GM12878 (cell line): ENCODE measurements around the gene CHRM4. TPM values are rescaled to one million over a fixed set of nuclear protein-coding genes. Genes with fewer than 3 reads are reported as not detected.

Source experiments
- ATAC-seq: fragments of 200-7000 bp; cut with Tn5 transposase; 3 replicates; pipeline ENCODE4 v1.9.1; 2020; ENCODE audit warnings: mild to moderate bottlenecking, moderate library complexity
- BruUV-seq: library from RNA; stranded (reverse); fragments of 400-500 nt; replicated peaks from 2 replicates; lab custom pipeline; 2021; lab: Mats Ljungman, UMichigan
- CTCF ChIA-PET: fragments of 300-600 bp; sonication (Branson Sonifier 250); formaldehyde crosslinking; extraction: SDS; loops from one replicate; lab custom pipeline; 2021; ENCODE audit warnings: inconsistent platforms; lab: Yijun Ruan, JAX
- POLR2A ChIA-PET: fragments of 350-600 bp; formaldehyde crosslinking; extraction: SDS; loops from one replicate; lab custom pipeline; 2021; ENCODE audit warnings: inconsistent platforms; lab: Charles Lee
- RAD21 ChIA-PET: fragments of 300-600 bp; sonication (Branson Sonifier 250); formaldehyde crosslinking; loops from one replicate; lab custom pipeline; 2023; ENCODE audit warnings: antibody characterized with exemption; ENCODE audit not compliant: unreplicated experiment; lab: Charles Lee
- SMC1A ChIA-PET: fragments of 300-600 bp; sonication (Branson Sonifier 250); formaldehyde crosslinking; loops from one replicate; lab custom pipeline; 2023; ENCODE audit not compliant: unreplicated experiment, uncharacterized antibody; lab: Charles Lee
- DNase-seq: peaks from one replicate; pipeline ENCODE4 v3.0.0-alpha.2; 2011; ENCODE audit warnings: low read depth, low spot score
- FAIRE-seq: peaks from 3 replicates; lab custom pipeline; 2011; peaks lifted over from hg19 to GRCh38; lab: Jason Lieb, UNC
- H2AFZ ChIP-seq: 2 replicates; pipeline ENCODE4 v1.6.0; 2011; ENCODE audit warnings: low read depth, low read length, control low read depth; ENCODE audit not compliant: control insufficient read depth
- H3K27ac ChIP-seq: 2 replicates; pipeline ENCODE4 v1.5.1; 2011; ENCODE audit warnings: control low read depth; ENCODE audit not compliant: control insufficient read depth, insufficient read depth
- H3K27me3 ChIP-seq, 2 experiments: replicated peaks in 1 of 2; 2 replicates each; pipeline versions ENCODE4 v1.6.0 to v1.6.1; 2011; ENCODE audit warnings: low read length in 1 of 2; ENCODE audit not compliant: control insufficient read depth in 2 of 2, insufficient read depth in 2 of 2
- H3K36me3 ChIP-seq, 2 experiments: 2 replicates each; pipeline ENCODE4 v1.5.1; 2011; ENCODE audit warnings: low read length in 1 of 2; ENCODE audit not compliant: control insufficient read depth in 2 of 2, insufficient read depth in 2 of 2
- H3K4me1 ChIP-seq: 2 replicates; pipeline ENCODE4 v1.6.1; 2011; ENCODE audit warnings: mild to moderate bottlenecking, low read length, moderate library complexity, mixed read lengths; ENCODE audit not compliant: control insufficient read depth, insufficient read depth
- H3K4me2 ChIP-seq: 2 replicates; pipeline ENCODE4 v1.6.0; 2011; ENCODE audit warnings: control low read depth; ENCODE audit not compliant: control insufficient read depth, insufficient read depth
- H3K4me3 ChIP-seq: fragments of 200-600 bp; sonication (generic); 2 replicates; pipeline ENCODE4 v1.5.1; 2016
- H3K79me2 ChIP-seq: 2 replicates; pipeline ENCODE4 v1.6.0; 2011; ENCODE audit warnings: low read length; ENCODE audit not compliant: control insufficient read depth, insufficient read depth
- H3K9ac ChIP-seq: 2 replicates; pipeline ENCODE4 v1.8.0; 2011; ENCODE audit warnings: low read length, control low read depth, mixed read lengths; ENCODE audit not compliant: control insufficient read depth, insufficient read depth
- H3K9me3 ChIP-seq: replicated peaks from 3 replicates; pipeline ENCODE4 v1.5.1; 2011; ENCODE audit warnings: mild to moderate bottlenecking, low read length; ENCODE audit not compliant: control insufficient read depth, insufficient read depth
- H4K20me1 ChIP-seq: 2 replicates; pipeline ENCODE4 v1.6.0; 2011; ENCODE audit not compliant: control insufficient read depth, insufficient read depth
- BHLHE40 ChIP-seq, 2 experiments: fragments of 450-650 bp in 1 of 2; IDR thresholded peaks; 2 replicates each; pipeline ENCODE4 v1.6.1; 2011 to 2017; ENCODE audit warnings: low read depth in 2 of 2, borderline replicate concordance in 1 of 2, improper control_type of control experiment in 1 of 2, low read length in 1 of 2, mild to moderate bottlenecking in 1 of 2
- BMI1 ChIP-seq: fragments of 450-650 bp; IDR thresholded peaks from 2 replicates; pipeline ENCODE4 v1.6.1; 2016; ENCODE audit warnings: mild to moderate bottlenecking, moderate library complexity, borderline replicate concordance
- CBFB ChIP-seq: IDR thresholded peaks from 2 replicates; pipeline ENCODE4 v1.6.1; 2016; ENCODE audit warnings: antibody characterized with exemption, low read depth
- GATAD2B ChIP-seq: fragments of 450-650 bp; conservative IDR thresholded peaks from 2 replicates; pipeline ENCODE4 v1.6.1; 2017; ENCODE audit warnings: low read depth, mild to moderate bottlenecking, moderate library complexity
- IKZF1 ChIP-seq: fragments of 450-650 bp; conservative IDR thresholded peaks from 2 replicates; pipeline ENCODE4 v1.6.1; 2017; ENCODE audit warnings: antibody characterized with exemption, mild to moderate bottlenecking
- KLF5 ChIP-seq: fragments of 450-650 bp; IDR thresholded peaks from 2 replicates; pipeline ENCODE4 v1.6.1; 2014; ENCODE audit warnings: mild to moderate bottlenecking; ENCODE audit not compliant: partially characterized antibody
- NR2F1 ChIP-seq: fragments of 450-650 bp; conservative IDR thresholded peaks from 2 replicates; pipeline ENCODE4 v1.6.1; 2017; ENCODE audit warnings: mild to moderate bottlenecking
- PAX5 ChIP-seq: IDR thresholded peaks from 2 replicates; pipeline ENCODE4 v1.6.1; 2011; ENCODE audit warnings: low read depth, low read length, borderline replicate concordance
- RFX5 ChIP-seq: IDR thresholded peaks from 2 replicates; pipeline ENCODE4 v1.6.1; 2011; ENCODE audit warnings: low read depth, low read length, improper control_type of control experiment
- SIX5 ChIP-seq: IDR thresholded peaks from 2 replicates; pipeline ENCODE4 v1.6.1; 2011; ENCODE audit warnings: mild to moderate bottlenecking, low read depth, low read length, moderate library complexity; ENCODE audit not compliant: severe bottlenecking
- SMC3 ChIP-seq: IDR thresholded peaks from 2 replicates; pipeline ENCODE4 v1.6.1; 2011; ENCODE audit warnings: low read length, improper control_type of control experiment, borderline replicate concordance
- TARDBP ChIP-seq: IDR thresholded peaks from 2 replicates; pipeline ENCODE4 v1.6.1; 2016; ENCODE audit warnings: borderline replicate concordance
- TCF7 ChIP-seq: IDR thresholded peaks from 2 replicates; pipeline ENCODE4 v1.6.1; 2014; ENCODE audit warnings: antibody characterized with exemption, borderline replicate concordance
- WGBS: methylation state at CpG from one replicate; pipeline ENCODE4 v1.1.6; 2016; ENCODE audit warnings: low lambda C conversion rate; ENCODE audit not compliant: insufficient replicate concordance, insufficient coverage; ENCODE audit errors: missing lambda C conversion rate; 5-methylcytosine and 5-hydroxymethylcytosine counted together
- in situ Hi-C: fragments of 300-500 bp; cut with MboI; formaldehyde crosslinking; loops from 9 replicates; pipeline ENCODE4 v1.14.3; 2018; ENCODE audit warnings: mixed read lengths
- intact Hi-C: fragments of 100-400 bp; cut with micrococcal nuclease; formaldehyde crosslinking; loops from one replicate; pipeline ENCODE4 v1.14.2; 2022; ENCODE audit not compliant: unreplicated experiment
- polyA plus RNA-seq, 11 experiments: library from polyadenylated mRNA; depleted of rRNA in 4 of 11; unstranded in 6 of 11; stranded (reverse) in 5 of 11; fragments of >200 nt; fragmentation: Nextera tagmentation in 4 of 11; fragmentation: Illumina TruSeq in 1 of 11; extraction: Ambion mirVana in 4 of 11; extraction: Trizol in 1 of 11; gene quantifications; 1 replicate in 1 of 11; 2 replicates in 10 of 11; pipeline versions ENCODE4 v1.2.1 to v1.2.3, GENCODE V29; 2011 to 2016; ENCODE audit warnings: inconsistent platforms in 2 of 11, missing spikeins in 2 of 11, low read depth in 1 of 11
- total RNA-seq, 4 experiments: library from RNA; depleted of rRNA in 3 of 4; stranded (reverse); fragments of >200 nt in 3 of 4; fragmentation: Illumina TruSeq in 1 of 4; extraction: Trizol in 1 of 4; gene quantifications; 2 replicates each; pipeline versions ENCODE4 v1.2.1 to v1.2.3, GENCODE V29; 2013 to 2021
- TF ChIP-seq, protein P1 (sequence below): fragments of 450-650 bp; IDR thresholded peaks from 2 replicates; pipeline ENCODE4 v1.6.1; 2018; ENCODE audit warnings: mild to moderate bottlenecking, low read depth, moderate library complexity; ENCODE audit not compliant: partially characterized antibody
- TF ChIP-seq, protein P2 (sequence below): fragments of 450-650 bp; IDR thresholded peaks from 2 replicates; pipeline ENCODE4 v1.6.1; 2016; ENCODE audit warnings: mild to moderate bottlenecking

Gene CHRM4
- total and polyA plus RNA-seq, 10 of the 15 experiments (the other 5 are each of a cell fraction or from before 2014, with no cell fraction given): 0.12 to 0.23 (median 0.13) TPM; not detected in 7

GRCh38 chr11:46418751-46419150 lies 27.2 kb upstream of the CHRM4 start:
- Histone ChIP-seq H3K4me2 (no peak overlapping the region), H3K79me2 (no peaks in the 10 kb centered on the region), H3K27ac (no peak overlapping the region), H3K4me3 (no peak overlapping the region), H3K9me3 (no peaks in the 10 kb centered on the region), H3K4me1 (no peaks in the 10 kb centered on the region), H4K20me1 (no peaks in the 10 kb centered on the region), H2AFZ (no peak overlapping the region), H3K27me3 (no peaks in the 10 kb centered on the region), H3K36me3 (peaks cover 13 to 20% of the 10 kb centered on the region in 2 experiments), H3K9ac (no peak overlapping the region)
- ChIA-PET CTCF (interaction anchor here (0.6 to 1.8 kb wide), 4 partner anchors 13 to 132 kb away, joined by 3 to 5 read pairs (median 3); no protein-coding TSS in a partner anchor), SMC1A (interaction anchor here (0.5 to 1.3 kb wide), 4 partner anchors 10 to 71 kb away, joined by 3 to 4 read pairs (median 4); no protein-coding TSS in a partner anchor), RAD21 (interaction anchor here (0.5 kb wide), 1 partner anchor 59 kb away, joined by 4 read pairs; no protein-coding TSS in a partner anchor), POLR2A (no interaction called here)
- 94% methylated on average over 5 of the region's 5 CpGs for WGBS
- intact Hi-C loops (no loop called here), in situ Hi-C loops (no loop called here)
- BruUV-seq: no TSS peak
- ATAC-seq (no peak), FAIRE-seq (no peak), DNase-seq (no peak)
- TF ChIP-seq BMI1: peak; percentile 68; the same call in 1 of the 2 replicates
- no peak for TF ChIP-seq CBFB

- no peaks in the 10 kb centered on the region for H3K4me1 ChIP-seq
- peaks cover 13 to 20% of the 10 kb centered on the region in 2 experiments for H3K36me3 ChIP-seq
- no peaks in the 10 kb centered on the region for H3K9me3 ChIP-seq
- ChIA-PET SMC1A (no interaction called here), POLR2A (interaction anchor here (1.2 kb wide), 1 partner anchor 18 kb away, joined by 3 read pairs; no protein-coding TSS in a partner anchor), CTCF (interaction anchor here (0.8 to 1.3 kb wide), 2 partner anchors 14 to 111 kb away, joined by 3 read pairs; no protein-coding TSS in a partner anchor), RAD21 (no interaction called here)
- no peak overlapping the region for H3K9ac ChIP-seq
- intact Hi-C loops: no loop called here
- BruUV-seq: no TSS peak
- H4K20me1 ChIP-seq: no peaks in the 10 kb centered on the region
- H3K79me2 ChIP-seq: no peaks in the 10 kb centered on the region
- TF ChIP-seq BHLHE40 (IDR thresholded peaks at IDR 0.05; ENCODE audit: borderline replicate concordance in 1 of 2, low read depth in 2 of 2, low read length in 1 of 2) (no peak), SMC3 (no peak), IKZF1 (no peak), TARDBP (no peak), SIX5 (no peak), PAX5 (no peak), GATAD2B (no peak), RFX5 (no peak), NR2F1 (no peak), TCF7 (no peak), KLF5 (no peak)
- TF ChIP-seq, protein P1, sequence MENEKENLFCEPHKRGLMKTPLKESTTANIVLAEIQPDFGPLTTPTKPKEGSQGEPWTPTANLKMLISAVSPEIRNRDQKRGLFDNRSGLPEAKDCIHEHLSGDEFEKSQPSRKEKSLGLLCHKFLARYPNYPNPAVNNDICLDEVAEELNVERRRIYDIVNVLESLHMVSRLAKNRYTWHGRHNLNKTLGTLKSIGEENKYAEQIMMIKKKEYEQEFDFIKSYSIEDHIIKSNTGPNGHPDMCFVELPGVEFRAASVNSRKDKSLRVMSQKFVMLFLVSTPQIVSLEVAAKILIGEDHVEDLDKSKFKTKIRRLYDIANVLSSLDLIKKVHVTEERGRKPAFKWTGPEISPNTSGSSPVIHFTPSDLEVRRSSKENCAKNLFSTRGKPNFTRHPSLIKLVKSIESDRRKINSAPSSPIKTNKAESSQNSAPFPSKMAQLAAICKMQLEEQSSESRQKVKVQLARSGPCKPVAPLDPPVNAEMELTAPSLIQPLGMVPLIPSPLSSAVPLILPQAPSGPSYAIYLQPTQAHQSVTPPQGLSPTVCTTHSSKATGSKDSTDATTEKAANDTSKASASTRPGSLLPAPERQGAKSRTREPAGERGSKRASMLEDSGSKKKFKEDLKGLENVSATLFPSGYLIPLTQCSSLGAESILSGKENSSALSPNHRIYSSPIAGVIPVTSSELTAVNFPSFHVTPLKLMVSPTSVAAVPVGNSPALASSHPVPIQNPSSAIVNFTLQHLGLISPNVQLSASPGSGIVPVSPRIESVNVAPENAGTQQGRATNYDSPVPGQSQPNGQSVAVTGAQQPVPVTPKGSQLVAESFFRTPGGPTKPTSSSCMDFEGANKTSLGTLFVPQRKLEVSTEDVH: no peak
- TF ChIP-seq, protein P2, sequence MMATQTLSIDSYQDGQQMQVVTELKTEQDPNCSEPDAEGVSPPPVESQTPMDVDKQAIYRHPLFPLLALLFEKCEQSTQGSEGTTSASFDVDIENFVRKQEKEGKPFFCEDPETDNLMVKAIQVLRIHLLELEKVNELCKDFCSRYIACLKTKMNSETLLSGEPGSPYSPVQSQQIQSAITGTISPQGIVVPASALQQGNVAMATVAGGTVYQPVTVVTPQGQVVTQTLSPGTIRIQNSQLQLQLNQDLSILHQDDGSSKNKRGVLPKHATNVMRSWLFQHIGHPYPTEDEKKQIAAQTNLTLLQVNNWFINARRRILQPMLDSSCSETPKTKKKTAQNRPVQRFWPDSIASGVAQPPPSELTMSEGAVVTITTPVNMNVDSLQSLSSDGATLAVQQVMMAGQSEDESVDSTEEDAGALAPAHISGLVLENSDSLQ: no peak
- no peak overlapping the region for H3K27ac ChIP-seq
- WGBS: 85% methylated on average over 7 of the region's 7 CpGs
- ATAC-seq: no peak
- no peaks in the 10 kb centered on the region for H3K27me3 ChIP-seq
- in situ Hi-C loops: no loop called here
- H3K4me3 ChIP-seq: no peak overlapping the region
- DNase-seq: no peak
- H3K4me2 ChIP-seq: no peak overlapping the region
- no peak for FAIRE-seq
- no peak overlapping the region for H2AFZ ChIP-seq
Observed at GRCh38 chr11:46417711-46418110, 26.1 kb upstream of the CHRM4 start.
